Measurements from ENCODE around the gene RPH3AL. TPM values are rescaled to one million over a fixed set of nuclear protein-coding genes. Genes with fewer than 3 reads are reported as not detected.

RPH3AL gene
- polyA plus RNA-seq, 1 donor from 2014 or later, result 0.87 TPM

DNA sequence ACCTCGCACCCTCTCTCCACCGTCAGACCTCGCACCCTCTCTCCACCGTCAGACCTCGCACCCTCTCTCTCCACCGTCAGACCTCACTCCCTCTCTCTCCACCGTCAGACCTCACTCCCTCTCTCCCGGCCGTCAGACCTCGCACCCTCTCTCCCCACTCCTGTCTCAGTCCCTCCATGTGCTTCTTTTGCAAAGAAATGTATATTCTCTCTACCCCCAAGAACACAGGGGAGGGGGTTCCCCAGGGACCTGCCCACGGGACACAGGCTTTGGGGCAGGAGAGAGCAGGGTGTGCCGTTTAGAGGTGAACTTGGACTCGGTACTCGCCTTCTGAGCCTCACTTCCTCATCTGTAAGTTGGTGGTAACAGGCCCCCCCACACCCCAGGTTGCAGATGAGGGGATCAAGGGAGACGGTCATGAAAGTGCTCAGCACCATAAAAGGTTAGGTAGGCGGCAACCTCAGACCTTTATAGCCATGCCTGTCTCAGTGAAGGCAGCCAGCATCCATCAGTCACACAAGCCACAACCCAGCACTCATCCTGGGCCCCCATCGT, 63.7 kb downstream of the RPH3AL start:
- Histone ChIP-seq H3K4me2 (ENCODE audit: low read length) (no peak overlapping the region), H3K79me2 (replicated peaks; ENCODE audit: insufficient read depth, low read length) (no peaks in the 10 kb centered on the region), H3K4me3 (ENCODE audit: low read length) (no peak overlapping the region), H3K27me3 (ENCODE audit: insufficient read depth, low read depth, low read length) (no peaks in the 10 kb centered on the region), H3K9ac (ENCODE audit: low read length) (no peak overlapping the region), H2AFZ (ENCODE audit: low read depth, low read length) (no peak overlapping the region), H3K9me2 (ENCODE audit: insufficient read depth, low read length) (no peaks in the 10 kb centered on the region), H3F3A (ENCODE audit: insufficient read depth, low read length, poor library complexity, severe bottlenecking) (no peaks in the 10 kb centered on the region), H4K20me1 (ENCODE audit: insufficient read depth) (no peaks in the 10 kb centered on the region), H3K36me3 (ENCODE audit: insufficient read depth, low read length) (no peaks in the 10 kb centered on the region), H3K9me3 (ENCODE audit: low read length) (no peaks in the 10 kb centered on the region), H3K27ac (ENCODE audit: low read length) (no peak overlapping the region)
- TF ChIP-seq SMC3 (conservative IDR thresholded peaks at IDR 0.05; ENCODE audit: poor library complexity) (no peak), EZH2 (IDR thresholded peaks at IDR 0.05; ENCODE audit: borderline replicate concordance, insufficient read depth, low read length, poor library complexity, severe bottlenecking) (no peak), POLR2AphosphoS5 (IDR thresholded peaks at IDR 0.05) (no peak), TAF1 (IDR thresholded peaks at IDR 0.05; ENCODE audit: low read depth) (no peak), EP300 (conservative IDR thresholded peaks at IDR 0.05; ENCODE audit: poor library complexity, severe bottlenecking) (no peak), MXI1 (conservative IDR thresholded peaks at IDR 0.05; ENCODE audit: poor library complexity, severe bottlenecking) (no peak), RAD21 (conservative IDR thresholded peaks at IDR 0.05) (no peak)
- TF ChIP-seq, protein P1, sequence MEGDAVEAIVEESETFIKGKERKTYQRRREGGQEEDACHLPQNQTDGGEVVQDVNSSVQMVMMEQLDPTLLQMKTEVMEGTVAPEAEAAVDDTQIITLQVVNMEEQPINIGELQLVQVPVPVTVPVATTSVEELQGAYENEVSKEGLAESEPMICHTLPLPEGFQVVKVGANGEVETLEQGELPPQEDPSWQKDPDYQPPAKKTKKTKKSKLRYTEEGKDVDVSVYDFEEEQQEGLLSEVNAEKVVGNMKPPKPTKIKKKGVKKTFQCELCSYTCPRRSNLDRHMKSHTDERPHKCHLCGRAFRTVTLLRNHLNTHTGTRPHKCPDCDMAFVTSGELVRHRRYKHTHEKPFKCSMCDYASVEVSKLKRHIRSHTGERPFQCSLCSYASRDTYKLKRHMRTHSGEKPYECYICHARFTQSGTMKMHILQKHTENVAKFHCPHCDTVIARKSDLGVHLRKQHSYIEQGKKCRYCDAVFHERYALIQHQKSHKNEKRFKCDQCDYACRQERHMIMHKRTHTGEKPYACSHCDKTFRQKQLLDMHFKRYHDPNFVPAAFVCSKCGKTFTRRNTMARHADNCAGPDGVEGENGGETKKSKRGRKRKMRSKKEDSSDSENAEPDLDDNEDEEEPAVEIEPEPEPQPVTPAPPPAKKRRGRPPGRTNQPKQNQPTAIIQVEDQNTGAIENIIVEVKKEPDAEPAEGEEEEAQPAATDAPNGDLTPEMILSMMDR (IDR thresholded peaks at IDR 0.05; ENCODE audit: poor library complexity, severe bottlenecking), result no peak
- TF ChIP-seq, protein P2, sequence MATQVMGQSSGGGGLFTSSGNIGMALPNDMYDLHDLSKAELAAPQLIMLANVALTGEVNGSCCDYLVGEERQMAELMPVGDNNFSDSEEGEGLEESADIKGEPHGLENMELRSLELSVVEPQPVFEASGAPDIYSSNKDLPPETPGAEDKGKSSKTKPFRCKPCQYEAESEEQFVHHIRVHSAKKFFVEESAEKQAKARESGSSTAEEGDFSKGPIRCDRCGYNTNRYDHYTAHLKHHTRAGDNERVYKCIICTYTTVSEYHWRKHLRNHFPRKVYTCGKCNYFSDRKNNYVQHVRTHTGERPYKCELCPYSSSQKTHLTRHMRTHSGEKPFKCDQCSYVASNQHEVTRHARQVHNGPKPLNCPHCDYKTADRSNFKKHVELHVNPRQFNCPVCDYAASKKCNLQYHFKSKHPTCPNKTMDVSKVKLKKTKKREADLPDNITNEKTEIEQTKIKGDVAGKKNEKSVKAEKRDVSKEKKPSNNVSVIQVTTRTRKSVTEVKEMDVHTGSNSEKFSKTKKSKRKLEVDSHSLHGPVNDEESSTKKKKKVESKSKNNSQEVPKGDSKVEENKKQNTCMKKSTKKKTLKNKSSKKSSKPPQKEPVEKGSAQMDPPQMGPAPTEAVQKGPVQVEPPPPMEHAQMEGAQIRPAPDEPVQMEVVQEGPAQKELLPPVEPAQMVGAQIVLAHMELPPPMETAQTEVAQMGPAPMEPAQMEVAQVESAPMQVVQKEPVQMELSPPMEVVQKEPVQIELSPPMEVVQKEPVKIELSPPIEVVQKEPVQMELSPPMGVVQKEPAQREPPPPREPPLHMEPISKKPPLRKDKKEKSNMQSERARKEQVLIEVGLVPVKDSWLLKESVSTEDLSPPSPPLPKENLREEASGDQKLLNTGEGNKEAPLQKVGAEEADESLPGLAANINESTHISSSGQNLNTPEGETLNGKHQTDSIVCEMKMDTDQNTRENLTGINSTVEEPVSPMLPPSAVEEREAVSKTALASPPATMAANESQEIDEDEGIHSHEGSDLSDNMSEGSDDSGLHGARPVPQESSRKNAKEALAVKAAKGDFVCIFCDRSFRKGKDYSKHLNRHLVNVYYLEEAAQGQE (IDR thresholded peaks at IDR 0.05; ENCODE audit: borderline replicate concordance), result no peak

DNA sequence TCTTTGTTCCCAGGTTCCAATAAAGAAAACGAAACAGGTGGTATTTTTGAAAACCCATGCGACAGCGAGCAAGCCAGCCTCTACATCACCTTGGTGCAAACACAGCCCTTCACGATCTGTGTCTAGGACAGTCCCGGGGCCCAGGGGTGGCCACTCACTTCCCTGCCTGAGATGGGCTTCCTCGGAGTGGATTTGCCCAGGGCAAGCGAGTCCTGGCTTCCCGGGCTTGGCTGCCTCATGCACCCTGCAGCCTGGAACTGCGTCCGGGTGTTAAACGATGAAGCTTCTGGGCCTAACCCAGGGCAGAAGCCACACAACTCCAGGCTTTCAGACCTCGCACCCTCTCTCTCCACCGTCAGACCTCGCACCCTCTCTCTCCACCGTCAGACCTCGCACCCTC, 66.0 kb downstream of the RPH3AL start:
- Histone ChIP-seq H3K79me2 (replicated peaks; ENCODE audit: insufficient read depth, low read length) (no peaks in the 10 kb centered on the region), H4K20me1 (ENCODE audit: insufficient read depth) (no peaks in the 10 kb centered on the region), H3K27me3 (ENCODE audit: insufficient read depth, low read depth, low read length) (no peaks in the 10 kb centered on the region), H3K27ac (ENCODE audit: low read length) (no peak overlapping the region), H2AFZ (ENCODE audit: low read depth, low read length) (no peak overlapping the region), H3K9ac (ENCODE audit: low read length) (no peak overlapping the region), H3K4me3 (ENCODE audit: low read length) (no peak overlapping the region), H3K36me3 (ENCODE audit: insufficient read depth, low read length) (no peaks in the 10 kb centered on the region), H3K9me3 (ENCODE audit: low read length) (no peaks in the 10 kb centered on the region), H3F3A (ENCODE audit: insufficient read depth, low read length, poor library complexity, severe bottlenecking) (no peaks in the 10 kb centered on the region), H3K9me2 (ENCODE audit: insufficient read depth, low read length) (no peaks in the 10 kb centered on the region), H3K4me2 (ENCODE audit: low read length) (no peak overlapping the region)
- no peak for TF ChIP-seq EZH2 (IDR thresholded peaks at IDR 0.05; ENCODE audit: borderline replicate concordance, insufficient read depth, low read length, poor library complexity, severe bottlenecking)
- TF ChIP-seq, protein P2 (IDR thresholded peaks at IDR 0.05; ENCODE audit: borderline replicate concordance), result no peak
- TF ChIP-seq SMC3 (conservative IDR thresholded peaks at IDR 0.05; ENCODE audit: poor library complexity), result no peak

All from neural cell (in vitro differentiated cells).